ENCODE results near the gene RFC5.
"Not testable (repeated sequence)": the region's sequence is repeated elsewhere in the genome, so short reads cannot be mapped to it uniquely, and the experiment has no call there.

RFC5 gene

DNA sequence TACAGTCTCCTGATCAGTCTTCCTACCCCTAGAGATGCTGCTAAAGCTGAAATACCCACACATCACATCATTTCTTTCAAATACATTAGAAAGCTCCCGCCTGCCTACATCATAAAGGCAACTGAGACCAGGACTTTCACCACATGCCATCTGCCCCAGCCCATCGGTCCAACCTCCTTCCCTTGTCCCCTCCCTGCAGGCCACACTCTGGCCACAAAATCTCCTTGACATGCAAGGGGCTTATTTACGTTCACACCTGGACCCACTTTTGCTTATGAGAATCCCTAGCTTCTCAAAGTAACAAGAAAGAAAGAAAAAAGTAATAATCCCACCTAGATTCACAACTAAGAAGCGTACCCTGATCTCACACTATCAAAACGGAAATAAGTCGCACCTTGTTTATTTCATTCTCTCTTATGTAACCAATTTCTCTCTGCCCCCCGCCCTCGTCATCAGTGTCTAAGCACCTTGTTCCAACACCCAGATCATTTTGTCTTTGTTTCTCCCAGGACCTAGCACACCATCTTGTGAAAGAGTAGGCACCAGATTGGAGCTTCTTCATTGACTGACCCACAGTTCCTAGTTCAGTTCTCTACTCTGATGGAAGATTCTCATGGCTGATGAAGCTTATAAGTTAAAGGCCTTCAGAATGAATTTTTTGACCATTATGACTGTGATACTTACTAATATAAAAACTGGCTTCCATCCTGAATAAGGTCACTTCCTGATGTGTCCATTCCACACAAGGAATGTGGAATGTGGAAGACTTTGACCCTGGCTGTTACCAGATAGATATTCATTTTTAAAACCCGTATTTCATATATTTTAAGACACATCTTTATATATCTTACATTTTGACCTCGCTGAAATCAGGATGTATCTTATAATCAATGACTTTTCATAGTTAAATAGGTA, 36.8 kb downstream of the RFC5 start:
- DNase-seq: no peak

DNA sequence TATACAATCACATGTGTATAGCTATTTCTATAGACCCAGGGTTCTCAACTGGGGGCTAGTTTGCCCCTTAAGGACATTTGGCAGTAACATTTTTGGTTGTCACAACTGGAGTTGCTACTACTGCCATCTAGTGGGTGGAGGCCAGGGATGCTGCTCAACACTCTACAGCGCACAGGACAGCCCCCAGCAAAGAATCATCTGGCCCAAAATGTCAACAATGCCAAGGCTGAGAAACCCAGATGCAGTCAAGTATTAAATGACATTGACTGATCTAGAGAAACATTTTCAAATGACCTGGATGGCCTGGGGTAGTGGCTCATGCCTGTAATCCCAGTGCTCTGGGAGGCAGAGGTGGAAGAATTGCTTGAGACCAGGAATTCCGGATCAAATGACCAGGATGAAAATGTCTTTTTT, 38.6 kb downstream of the RFC5 start:
- peak; percentile 47 for DNase-seq

DNA sequence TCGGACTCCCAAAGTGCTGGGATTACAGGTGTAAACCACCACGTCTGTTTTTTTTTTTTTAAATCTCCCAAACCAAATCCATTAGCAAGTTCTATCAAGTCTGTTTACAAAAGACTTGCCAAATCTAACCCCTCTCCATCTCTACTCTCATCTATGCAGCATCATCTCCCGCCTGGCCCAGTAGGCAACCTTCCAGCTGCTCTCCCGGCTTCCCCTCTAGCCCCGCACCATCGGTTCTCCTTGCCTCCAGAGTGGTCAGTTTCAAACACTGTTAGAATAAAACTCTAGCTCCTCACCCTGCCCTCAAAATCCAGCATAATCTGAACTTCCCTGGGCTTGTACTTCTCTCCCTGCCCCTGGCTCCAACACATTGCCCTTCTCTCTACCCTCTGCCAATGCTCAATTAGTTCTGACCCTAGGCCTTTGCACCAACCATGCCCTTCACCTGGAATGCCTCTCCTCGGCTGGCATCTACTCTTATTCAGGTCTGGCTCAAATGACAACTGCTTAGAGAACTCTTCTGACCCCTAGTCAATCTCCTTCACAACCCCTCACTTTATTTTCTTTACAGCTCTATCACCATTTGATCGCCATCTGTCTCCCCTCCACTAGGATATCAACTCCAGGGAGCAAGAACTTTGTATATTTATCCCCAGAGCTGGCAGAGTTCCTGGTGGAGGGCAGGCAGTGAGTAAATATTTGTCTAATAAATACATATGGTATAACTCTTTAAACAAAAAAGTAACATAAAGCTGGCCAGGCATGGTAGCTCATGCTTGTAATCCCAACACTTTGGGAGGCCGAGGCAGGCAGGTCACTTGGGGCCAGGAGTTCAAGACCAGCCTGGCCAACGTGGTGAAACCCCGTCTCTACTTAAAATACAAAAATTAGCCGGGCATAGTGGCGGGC, 39.6 kb downstream of the RFC5 start:
- DNase-seq: no peak

DNA sequence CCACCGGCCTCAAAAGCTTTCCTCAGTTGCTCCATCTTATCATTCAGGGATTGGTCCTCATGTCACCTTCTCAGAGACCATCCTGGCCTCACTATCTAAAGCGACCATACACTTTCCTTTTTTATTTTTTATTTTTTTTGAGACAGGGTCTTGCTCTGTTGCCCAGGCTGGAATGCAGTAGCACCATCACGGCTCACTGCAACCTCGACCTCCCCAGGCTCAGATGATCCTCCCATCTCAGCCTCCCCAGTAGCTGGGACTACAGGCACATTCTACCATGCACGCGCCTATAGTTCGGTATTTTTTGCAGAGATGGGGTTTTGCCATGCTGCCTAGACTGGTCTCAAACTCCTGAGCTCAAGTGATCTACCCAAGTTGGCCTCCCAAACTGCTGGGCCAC, 41.7 kb downstream of the RFC5 start:
- DNase-seq: no peak

DNA sequence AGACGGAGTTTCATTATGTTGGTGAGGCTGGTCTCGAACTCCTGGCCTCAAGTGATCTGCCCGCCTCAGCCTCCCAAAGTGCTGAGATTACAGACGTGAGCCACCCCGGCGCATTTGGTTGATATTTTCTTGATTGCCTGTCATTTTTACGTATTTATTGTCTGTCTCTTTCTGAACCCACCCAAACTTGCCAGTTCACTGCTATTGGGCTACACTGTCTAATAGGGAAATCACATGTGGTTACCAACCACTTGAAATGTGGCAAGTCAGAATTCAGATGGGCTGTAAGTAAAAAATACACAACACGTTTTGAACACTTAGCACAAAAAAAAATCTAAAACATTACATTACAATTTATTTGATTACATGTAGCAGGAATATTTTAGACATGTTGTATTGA, 42.4 kb downstream of the RFC5 start:
- no peak for DNase-seq

DNA sequence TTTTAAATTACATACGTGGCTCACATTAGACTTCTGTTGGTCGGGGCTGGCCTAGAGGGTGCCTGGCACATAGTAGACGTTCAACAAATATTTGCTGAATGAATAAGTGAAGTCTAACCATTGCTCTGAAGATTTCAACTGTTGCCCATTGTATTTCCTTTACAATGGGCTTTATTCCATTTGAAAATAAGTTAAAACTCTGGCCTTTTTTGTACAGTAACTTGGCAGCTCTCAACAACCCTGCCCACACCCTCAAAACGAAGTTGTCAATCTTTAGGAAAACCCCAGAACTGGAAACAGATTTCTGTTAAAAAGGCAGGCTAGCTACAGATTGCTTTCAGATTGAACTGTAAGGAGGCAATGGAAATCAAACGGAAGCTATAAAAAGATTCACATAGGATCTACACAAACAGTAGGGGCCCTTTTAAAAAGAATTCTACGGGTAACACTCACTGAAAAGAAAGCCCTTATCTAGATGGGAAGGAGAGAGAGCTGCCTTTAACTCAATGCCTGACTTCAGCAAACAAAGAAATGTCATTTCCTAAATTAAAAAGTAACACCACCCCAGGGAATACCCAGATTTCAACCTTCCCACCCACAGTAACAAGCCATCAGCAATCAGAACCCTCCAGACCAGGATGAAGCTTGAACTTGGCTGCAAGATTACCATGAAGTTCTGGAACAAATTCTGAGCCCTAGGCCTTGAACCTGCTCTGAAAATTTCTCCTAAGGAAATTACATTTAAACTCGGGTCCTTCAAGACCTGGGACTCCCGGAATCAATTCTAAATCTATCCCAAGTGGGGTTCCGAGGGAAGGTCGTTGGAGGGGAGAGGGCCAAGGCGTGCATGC, 43.1 kb downstream of the RFC5 start:
- DNase-seq: peak; percentile 69

DNA sequence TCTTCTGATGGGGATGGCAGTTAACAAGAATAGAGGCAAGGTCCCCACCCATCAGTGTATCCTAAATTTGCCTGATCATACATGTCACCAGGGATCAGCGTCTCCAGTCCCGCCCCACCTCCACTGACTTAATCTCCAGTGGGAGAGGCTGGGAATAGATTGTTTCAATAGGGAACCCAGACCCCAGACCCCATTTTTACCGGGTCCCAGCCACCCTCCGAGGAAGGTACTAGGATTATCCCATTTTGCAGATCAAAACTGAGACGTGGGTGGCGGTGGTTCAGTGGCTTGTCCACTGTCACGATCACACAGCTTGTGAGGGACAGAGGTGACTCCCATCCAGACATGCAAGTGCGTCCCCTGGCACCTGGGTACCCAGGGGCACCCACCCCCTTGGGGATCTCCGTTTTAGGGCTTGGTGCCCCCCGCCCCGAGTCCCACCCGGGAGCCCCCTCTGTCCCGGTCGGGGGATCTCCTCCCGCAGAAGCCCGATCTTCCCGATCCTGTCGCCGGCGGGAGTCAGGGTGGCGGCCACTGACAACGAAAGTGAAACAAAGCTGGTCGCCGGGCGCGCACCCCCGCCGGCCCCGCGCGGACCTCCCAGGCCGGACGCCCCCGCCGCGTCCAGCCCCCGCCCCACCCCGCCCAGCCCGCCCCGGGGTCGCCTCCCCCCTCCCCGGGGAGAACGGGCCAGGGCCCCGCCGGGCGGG, 44.0 kb downstream of the RFC5 start:
- peak; percentile 36 for DNase-seq

DNA sequence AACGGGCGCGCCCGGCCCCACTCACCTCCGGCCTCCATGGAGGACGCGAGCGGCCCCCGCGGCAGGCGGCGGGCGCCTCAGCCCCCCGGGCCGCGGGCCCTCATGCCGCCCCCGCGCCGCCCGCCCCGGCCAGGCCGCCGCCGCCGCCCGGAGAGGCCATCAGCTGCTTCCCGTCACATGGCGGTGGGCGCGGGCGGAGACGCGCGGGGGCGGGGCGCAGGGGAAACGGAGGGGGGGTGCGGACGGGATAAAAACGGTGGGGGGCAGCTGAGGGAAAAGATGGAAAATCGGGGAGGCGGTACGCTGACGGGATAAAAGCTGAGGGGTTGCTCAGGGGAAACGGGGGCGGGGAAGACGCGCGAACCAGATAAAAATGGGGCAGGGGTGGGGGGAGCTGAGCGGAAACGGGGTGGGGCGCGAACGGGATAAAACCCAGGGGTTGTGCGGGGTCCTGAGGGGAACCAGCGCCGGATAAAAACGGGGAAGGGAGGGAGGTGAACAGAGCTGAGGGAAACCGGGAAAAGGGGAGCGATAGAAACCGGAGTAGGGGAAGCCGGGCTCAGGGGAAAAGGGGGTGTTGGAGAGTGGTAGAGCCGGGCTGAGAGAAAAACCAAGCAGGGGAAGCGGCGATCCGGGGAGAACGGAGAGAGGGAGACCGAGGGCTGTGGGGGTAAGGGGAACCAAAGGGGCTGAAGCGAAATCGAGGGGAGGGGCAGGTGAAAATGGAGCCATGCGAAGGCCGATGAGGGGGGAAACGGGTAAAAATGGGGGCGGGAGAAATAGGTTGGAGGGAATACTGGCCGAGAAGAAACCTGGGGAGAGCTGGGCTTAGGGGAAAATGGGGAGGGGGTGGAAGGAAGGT, 44.7 kb downstream of the RFC5 start, which contains the start of gene WSB2:
TSS of gene WSB2 (minus strand) at position 169 of the 862 bp plus-strand sequence. CDS start at position 38, 131 bp downstream.
- DNase-seq: peak; percentile 77

DNA sequence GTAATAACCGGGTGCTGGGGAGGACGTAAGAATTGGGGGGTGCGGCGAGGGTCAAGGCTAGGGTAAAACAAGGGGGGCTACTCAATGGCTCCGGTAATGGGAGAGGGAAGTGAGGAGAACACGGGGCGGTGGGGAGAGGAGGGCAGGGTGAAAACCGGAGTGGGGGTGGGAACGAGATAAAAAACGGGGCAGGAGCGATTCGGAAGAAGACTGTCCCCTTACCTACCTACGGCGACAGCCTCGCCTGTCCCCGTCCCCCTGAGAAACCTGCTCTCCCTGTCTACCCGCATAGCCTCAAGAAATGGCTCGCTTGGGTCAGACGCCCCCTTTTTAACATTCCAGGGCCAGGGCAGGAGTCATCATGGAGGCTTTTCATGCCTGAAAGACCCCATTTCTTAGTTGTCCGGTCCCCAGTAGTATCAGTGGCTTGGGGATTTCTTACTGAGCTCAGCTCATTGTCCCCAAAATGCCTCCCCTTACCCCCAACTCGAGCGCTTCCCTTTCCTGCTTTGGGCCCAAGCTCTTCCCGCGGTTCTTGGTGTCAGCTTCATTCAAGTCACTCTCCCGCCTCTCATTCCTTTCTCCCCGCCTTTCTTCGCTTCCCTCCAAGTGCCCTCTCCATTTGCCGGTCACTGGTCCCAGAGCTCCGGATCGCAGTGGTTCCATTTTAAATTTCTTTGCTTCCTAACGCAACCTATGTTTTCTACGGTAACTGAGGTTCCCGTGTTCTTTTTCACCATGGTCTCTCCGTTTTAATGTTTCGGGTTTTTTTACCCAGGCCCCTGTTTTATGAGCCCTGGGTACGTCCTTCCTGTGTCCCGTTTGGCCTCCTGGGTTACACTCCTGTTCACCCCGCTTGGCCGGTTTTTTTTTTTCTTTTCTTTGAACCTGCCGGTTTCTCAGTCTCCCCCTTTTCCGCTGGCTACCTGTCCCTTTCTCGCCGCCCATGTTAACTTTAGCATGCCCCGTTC, 45.7 kb downstream of the RFC5 start:
- peak; percentile 73 for DNase-seq

DNA sequence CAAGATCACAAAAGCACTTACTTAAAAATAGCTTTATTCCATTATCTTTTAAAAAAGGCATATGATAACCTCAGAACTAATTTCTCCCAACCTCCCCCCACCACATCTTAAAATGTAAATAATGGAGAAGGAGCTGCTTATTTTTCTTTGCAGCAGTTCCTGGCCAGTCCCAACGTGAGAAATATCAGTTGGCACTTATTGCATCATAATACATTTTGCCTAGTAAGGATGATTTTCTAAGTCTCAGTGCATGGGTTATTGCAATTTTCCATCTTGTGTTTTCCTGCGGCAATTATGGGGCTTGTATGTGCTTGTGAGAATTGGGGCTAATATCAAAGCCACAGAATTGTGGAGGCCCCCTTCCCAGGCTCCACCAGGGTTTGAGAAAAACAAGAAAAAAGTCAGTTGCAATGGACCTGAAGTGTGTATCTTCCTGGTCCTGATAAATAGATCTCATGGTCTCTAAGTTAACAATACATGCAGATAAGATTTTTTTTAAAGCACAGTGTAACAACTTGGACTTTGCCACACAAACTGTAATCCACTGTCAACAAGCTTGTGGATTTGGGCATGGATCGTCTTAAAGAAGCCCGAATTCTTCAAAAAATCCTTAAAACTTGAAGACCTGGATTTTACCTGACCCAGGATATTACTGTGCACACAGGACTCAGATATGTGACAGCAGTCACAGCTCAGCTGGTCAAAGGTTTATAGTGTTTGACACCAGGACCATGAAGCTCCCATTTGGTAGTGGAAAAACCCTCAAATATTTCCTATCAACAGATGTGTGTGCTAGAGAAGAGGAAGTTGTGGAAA, 47.3 kb downstream of the RFC5 start:
- peak; percentile 30 for DNase-seq

DNA sequence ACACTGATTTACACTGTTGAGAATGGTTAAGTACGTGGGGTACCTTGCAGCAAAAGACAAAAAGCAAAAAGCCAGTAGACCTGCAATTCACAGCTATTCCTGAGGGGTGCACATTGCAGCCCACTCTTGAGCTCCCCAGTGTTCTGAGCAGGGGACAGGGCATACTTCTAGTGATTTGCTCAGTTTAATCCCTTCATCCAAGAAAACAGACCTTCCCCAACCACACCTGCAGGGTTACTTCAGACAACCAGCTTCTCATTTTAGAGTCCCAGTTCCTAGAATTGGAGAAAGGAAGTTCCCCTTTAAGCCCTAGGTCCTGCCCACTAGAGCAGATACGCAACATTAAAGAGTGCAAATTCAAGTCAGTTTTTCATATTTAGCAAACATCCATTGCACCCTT, 48.1 kb downstream of the RFC5 start:
- DNase-seq: no peak

DNA sequence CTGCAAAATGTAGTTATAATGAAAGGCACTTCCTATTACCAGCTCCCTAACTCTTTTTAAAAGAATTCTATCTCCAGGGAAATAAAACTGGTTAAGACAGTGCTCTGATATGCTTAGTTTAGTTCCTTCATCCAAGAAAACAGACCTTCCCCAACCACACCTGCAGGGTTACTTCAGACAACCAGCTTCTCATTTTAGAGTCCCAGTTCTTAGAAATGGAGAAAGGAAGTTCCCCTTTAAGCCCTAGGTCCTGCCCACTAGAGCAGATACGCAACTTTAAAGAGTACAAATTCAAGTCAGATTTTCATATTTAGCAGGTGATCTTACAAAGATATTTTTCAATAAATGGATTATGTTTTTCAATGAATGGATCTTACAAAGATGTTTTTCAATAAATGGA, 48.9 kb downstream of the RFC5 start:
- no peak for DNase-seq

DNA sequence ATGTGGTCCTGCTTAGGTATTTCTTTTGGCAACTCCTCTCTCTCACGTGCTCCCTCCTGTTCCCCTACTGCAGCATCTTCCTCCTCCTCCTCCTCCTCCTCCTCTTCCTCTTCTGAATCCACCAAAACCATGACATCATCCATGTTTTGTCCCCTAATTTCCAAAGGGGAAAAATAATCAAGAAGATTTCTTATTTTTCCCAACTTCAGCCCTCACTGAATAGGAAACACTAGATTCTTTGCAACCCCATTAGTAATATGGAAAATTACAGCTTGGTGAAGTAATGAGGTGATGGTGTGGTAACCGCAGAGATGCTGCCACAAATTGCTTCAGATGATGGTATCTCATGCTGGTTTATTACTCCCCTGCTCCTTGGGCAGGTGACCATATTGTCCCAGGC, 51.9 kb downstream of the RFC5 start:
- DNase-seq: no peak

DNA sequence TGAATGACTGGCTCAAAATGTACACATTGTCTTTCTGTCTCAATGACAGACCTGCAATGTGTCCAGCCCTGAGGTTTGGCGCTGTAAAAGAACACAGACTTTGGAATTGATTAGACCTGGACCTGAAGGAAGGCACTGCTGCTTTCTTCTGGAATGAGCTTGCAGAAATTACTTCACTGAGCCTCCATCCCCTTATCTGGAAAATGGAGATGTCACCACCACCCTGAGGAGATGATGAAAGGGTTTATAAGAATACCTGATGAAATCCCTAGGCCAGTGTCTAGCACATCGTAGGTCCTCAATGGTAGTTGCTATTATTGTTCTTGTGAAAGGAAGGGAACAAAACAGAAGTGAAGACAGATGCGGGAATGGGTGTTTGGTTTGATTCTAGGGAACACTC, 54.1 kb downstream of the RFC5 start:
- DNase-seq: no peak

DNA sequence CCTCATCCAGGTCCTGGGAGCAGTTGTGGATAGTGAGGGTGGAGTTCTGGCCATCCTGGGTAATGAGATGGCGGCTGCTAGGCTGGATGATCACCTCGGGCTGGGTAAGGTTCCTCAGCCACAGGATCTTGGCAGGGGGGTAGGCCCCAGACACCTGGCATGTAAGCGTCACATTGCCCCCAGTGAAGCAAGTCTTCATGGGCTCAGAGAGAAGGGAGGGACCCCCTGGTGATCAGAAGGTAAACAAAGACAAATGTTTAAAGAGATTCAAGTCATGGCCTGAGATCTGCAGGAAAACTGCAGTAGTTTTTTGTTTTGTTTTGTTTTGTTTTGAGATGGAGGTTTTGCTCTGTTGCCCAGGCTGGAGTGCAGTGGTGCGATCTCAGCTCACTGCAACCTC, 57.3 kb downstream of the RFC5 start:
- no peak for DNase-seq

DNA sequence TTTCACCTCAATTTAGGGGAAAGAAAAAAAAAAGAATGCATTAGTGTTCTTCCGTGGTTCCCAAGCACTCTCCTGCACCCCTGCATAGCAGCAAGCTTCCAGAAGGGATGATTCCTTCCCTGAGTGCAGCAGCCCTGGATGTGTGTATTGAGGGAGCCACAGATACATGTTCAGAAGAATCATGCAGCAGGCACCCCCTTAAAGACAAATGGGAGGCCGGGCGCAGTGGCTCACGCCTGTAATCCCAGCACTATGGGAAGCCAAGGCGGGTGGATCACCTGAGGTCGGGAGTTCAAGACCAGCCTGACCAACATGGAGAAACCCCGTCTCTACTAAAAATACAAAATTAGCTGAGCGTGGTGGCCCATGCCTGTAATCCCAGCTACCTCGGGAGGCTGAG, 65.0 kb downstream of the RFC5 start:
- not testable (repeated sequence) for DNase-seq

Data from fibroblast of skin of right biceps (primary cell).